Adrenal gland (tissue), 19 donors: ENCODE measurements around the gene PPM1A. TPM values are rescaled to one million over a fixed set of nuclear protein-coding genes. Genes with fewer than 3 reads are reported as not detected.
A peak's percentile ranks its signal among the peaks of the same experiment; 100 is the strongest.

ENCODE experiments used
- DNase-seq, 7 donors: peaks; one replicate each; pipeline ENCODE4 v3.0.0-alpha.2; 2019 to 2020
- H3K27ac ChIP-seq, 5 donors: fragments of 200-600 bp; sonication (generic) in 4 of 5; 1 replicate in 3 of 5; 2 replicates in 2 of 5; pipeline versions ENCODE4 v1.5.1 to v1.8.0; 2016 to 2020; ENCODE audit warnings: mild to moderate bottlenecking in 1 of 5
- H3K27me3 ChIP-seq: fragments of 200-600 bp; 2 replicates; pipeline ENCODE4 v1.8.0; 2021
- H3K36me3 ChIP-seq, 2 donors: fragments of 200-600 bp; replicated peaks in 1 of 2; 1 replicate in 1 of 2; 2 replicates in 1 of 2; pipeline versions ENCODE4 v1.5.1 to v1.8.0; 2018 to 2022
- H3K4me1 ChIP-seq, 2 donors: fragments of 200-600 bp; replicated peaks in 1 of 2; 1 replicate in 1 of 2; 2 replicates in 1 of 2; pipeline versions ENCODE4 v1.5.1 to v1.8.0; 2018 to 2021
- H3K4me3 ChIP-seq, 4 donors: fragments of 200-600 bp; sonication (generic) in 3 of 4; one replicate each; pipeline ENCODE4 v1.5.1; 2016 to 2018
- H3K9me3 ChIP-seq, 3 donors: fragments of 200-600 bp; sonication (generic) in 1 of 3; replicated peaks in 1 of 3; 1 replicate in 2 of 3; 2 replicates in 1 of 3; pipeline versions ENCODE4 v1.5.1 to v1.8.0; 2016 to 2021
- POLR2A ChIP-seq, 2 donors: fragments of 450-650 bp; IDR thresholded peaks; one replicate each; pipeline ENCODE4 v1.6.1; 2017; ENCODE audit warnings: antibody characterized with exemption in 2 of 2, mild to moderate bottlenecking in 2 of 2, moderate library complexity in 1 of 2
- WGBS, 4 donors: extraction: QIAGEN DNeasy Blood & Tissue Kit in 2 of 4; methylation state at CpG; one replicate each; pipeline versions ENCODE4 v1.1.5 to v1.1.7; 2013 to 2017; 5-methylcytosine and 5-hydroxymethylcytosine counted together
- intact Hi-C, 2 donors: fragments of 100-400 bp; cut with DNase I; formaldehyde crosslinking; loops; one replicate each; pipeline versions ENCODE4 v1.14.1 to v1.15.0; 2022 to 2023
- long read RNA-seq, 10 donors: library from polyadenylated mRNA in 3 of 10; unstranded in 2 of 10; stranded (forward) in 1 of 10; transcript quantifications; one replicate each; pipeline ENCODE4 v2.0.0 and lab custom pipeline, GENCODE V29; 2021 to 2026
- polyA plus RNA-seq, 3 donors: library from polyadenylated mRNA; stranded (reverse); fragments of 200-250 nt in 2 of 3; fragments of 350-450 nt in 1 of 3; fragmentation: Illumina TruSeq in 1 of 3; extraction: RNeasy Lipid Tissue Mini Kit (QIAGEN cat#74804) in 1 of 3; gene quantifications; one replicate each; pipeline ENCODE4 v1.2.3, GENCODE V29; 2013 to 2014
- total RNA-seq, 9 donors: library from RNA; depleted of rRNA in 4 of 9; stranded (reverse); fragments of >200 nt in 4 of 9; fragments of 120-200 nt in 1 of 9; fragmentation: NEBNext Ultra II Directional in 1 of 9; extraction: Animal tissue kit (Norgen Biotek cat#: 25700) in 1 of 9; gene quantifications; one replicate each; pipeline versions ENCODE4 v1.1.0 to v1.2.4, GENCODE V29; 2013 to 2023
- TF ChIP-seq, protein P1 (sequence below), 6 experiments: fragments of 450-650 bp in 4 of 6; fragments of 200-600 bp in 2 of 6; sonication (generic) in 1 of 6; IDR thresholded peaks; 1 replicate in 5 of 6; 2 replicates in 1 of 6; pipeline versions ENCODE4 v1.5.1 to v1.8.0; 2016 to 2021; ENCODE audit warnings: antibody characterized with exemption in 6 of 6, mild to moderate bottlenecking in 2 of 6, moderate library complexity in 1 of 6
- donor health status: healthy with polysubstance abuse.
- donor health status: Bipolar disorder and iron deficiency.
- donor health status: DM: yes; HTN: yes; CAD: no.
- donor health status: DM: no; HTN: no; CAD: no.
- donor health status: DM: no; HTN: no; CAD: no.
- donor health status: DM: yes; HTN: yes; CAD: no.

The PPM1A gene
- total RNA-seq (10 to 100 TPM; 19.1 to 56.5 (median 39.4) TPM), polyA plus RNA-seq (10 to 100 TPM; 23.4 to 53.0 (median 23.5) TPM)
- long read RNA-seq, donor 1, full-length matches to known transcripts: 5 of 5 reads
- long read RNA-seq, donor 1, partial matches to known transcripts: 0 of 5 reads
- long read RNA-seq, donor 1, other reads (novel, unspliced or antisense): 0 of 5 reads
- long read RNA-seq, donor 2, full-length matches to known transcripts: 3 of 8 reads
- long read RNA-seq, donor 2, partial matches to known transcripts: 5 of 8 reads
- long read RNA-seq, donor 2, other reads (novel, unspliced or antisense): 0 of 8 reads
- long read RNA-seq, donor 3, full-length matches to known transcripts: 2 of 2 reads
- long read RNA-seq, donor 3, partial matches to known transcripts: 0 of 2 reads
- long read RNA-seq, donor 3, other reads (novel, unspliced or antisense): 0 of 2 reads
- long read RNA-seq, donor 4, full-length matches to known transcripts: 1 of 11 reads
- long read RNA-seq, donor 4, partial matches to known transcripts: 6 of 11 reads
- long read RNA-seq, donor 4, other reads (novel, unspliced or antisense): 4 of 11 reads
- long read RNA-seq, donor 5, full-length matches to known transcripts: 31 of 42 reads
- long read RNA-seq, donor 5, partial matches to known transcripts: 3 of 42 reads
- long read RNA-seq, donor 5, other reads (novel, unspliced or antisense): 8 of 42 reads
- long read RNA-seq, donor 6, full-length matches to known transcripts: 1 of 11 reads
- long read RNA-seq, donor 6, partial matches to known transcripts: 3 of 11 reads
- long read RNA-seq, donor 6, other reads (novel, unspliced or antisense): 7 of 11 reads
- long read RNA-seq, donor 7, full-length matches to known transcripts: 1 of 1 reads
- long read RNA-seq, donor 7, partial matches to known transcripts: 0 of 1 reads
- long read RNA-seq, donor 7, other reads (novel, unspliced or antisense): 0 of 1 reads
- long read RNA-seq, donor 8, full-length matches to known transcripts: 12 of 12 reads
- long read RNA-seq, donor 8, partial matches to known transcripts: 0 of 12 reads
- long read RNA-seq, donor 8, other reads (novel, unspliced or antisense): 0 of 12 reads
- long read RNA-seq, donor 9, full-length matches to known transcripts: 6 of 6 reads
- long read RNA-seq, donor 9, partial matches to known transcripts: 0 of 6 reads
- long read RNA-seq, donor 9, other reads (novel, unspliced or antisense): 0 of 6 reads
- long read RNA-seq, donor 10, full-length matches to known transcripts: 2 of 2 reads
- long read RNA-seq, donor 10, partial matches to known transcripts: 0 of 2 reads
- long read RNA-seq, donor 10, other reads (novel, unspliced or antisense): 0 of 2 reads

DNA sequence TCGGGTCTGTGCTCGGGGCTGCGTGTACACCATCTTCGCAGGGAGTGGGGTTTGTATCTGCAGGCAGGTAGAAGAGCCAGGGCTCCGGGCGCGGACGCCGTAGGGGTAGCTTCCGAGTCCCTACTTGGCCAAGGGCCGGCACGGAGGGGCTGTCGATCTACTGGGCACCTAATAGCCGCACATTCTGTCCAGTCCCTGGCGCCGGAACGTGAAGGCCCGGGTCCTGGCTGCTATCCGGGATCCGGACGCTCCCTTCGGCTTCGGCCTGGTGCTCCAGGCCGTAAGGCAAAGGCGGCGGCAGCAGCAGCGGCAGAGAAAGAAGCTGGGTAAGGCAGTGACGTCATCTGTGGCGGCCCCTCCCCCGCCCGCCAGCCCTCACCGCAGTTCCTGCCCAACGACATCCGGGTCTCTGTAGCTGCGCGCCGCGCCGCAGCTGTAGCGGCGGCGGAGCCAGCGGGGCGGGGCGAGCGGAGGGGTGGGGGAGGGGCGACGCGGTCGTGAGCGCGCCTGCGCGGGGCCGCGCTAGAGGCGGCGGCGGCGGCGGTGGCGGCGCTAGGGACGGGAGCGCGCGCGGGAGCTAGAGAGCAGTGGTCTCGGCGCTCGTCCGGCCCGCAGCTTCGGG is at the start of gene PPM1A:
TSS of gene PPM1A (plus strand) at position 525 of the 622 bp plus-strand sequence. CDS start 33,483 bp downstream, outside the sequence.
- TF ChIP-seq, protein P1, sequence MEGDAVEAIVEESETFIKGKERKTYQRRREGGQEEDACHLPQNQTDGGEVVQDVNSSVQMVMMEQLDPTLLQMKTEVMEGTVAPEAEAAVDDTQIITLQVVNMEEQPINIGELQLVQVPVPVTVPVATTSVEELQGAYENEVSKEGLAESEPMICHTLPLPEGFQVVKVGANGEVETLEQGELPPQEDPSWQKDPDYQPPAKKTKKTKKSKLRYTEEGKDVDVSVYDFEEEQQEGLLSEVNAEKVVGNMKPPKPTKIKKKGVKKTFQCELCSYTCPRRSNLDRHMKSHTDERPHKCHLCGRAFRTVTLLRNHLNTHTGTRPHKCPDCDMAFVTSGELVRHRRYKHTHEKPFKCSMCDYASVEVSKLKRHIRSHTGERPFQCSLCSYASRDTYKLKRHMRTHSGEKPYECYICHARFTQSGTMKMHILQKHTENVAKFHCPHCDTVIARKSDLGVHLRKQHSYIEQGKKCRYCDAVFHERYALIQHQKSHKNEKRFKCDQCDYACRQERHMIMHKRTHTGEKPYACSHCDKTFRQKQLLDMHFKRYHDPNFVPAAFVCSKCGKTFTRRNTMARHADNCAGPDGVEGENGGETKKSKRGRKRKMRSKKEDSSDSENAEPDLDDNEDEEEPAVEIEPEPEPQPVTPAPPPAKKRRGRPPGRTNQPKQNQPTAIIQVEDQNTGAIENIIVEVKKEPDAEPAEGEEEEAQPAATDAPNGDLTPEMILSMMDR (IDR thresholded peaks at IDR 0.05): no peak
- peak; percentile 93 to 96 for TF ChIP-seq POLR2A (IDR thresholded peaks at IDR 0.05)
- H3K27me3 ChIP-seq: no peaks in the 10 kb centered on the region
- intact Hi-C loops: no loop called here
- H3K9me3 ChIP-seq: no peaks in the 10 kb centered on the region
- peak; percentile 96 to 98 (median 97) for DNase-seq
- 0 to 1% (median 0%) methylated on average over 3 to 74 of the region's 74 CpGs for WGBS, 4 donors
- H3K4me3 ChIP-seq: peak within 1 kb of the TSS; percentile 6 to 90 (median 84)
- no peaks in the 10 kb centered on the region for H3K36me3 ChIP-seq
- H3K4me1 ChIP-seq: peaks cover 23 to 37% of the 10 kb centered on the region in 2 donors
- peak within 1 kb of the TSS; percentile 84 to 100 (median 99) for H3K27ac ChIP-seq

DNA sequence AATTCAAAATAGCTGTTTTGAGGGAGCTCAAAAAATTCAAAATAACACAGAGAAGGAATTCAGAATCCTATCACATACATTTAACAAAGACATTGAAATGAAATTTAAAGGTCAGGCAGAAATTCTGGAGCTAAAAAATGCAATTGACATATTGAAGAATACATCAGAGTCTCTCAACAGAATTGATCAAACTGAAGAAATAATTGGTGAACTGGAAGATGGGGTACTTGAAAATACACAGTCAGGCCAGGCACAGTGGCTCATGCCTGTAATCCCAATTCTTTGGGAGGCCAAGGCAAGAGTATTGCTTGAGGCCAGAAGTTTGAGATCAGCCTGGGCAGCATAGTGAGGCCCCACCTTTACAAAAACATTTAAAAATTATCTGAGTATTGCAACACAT is 49.7 kb upstream of the PPM1A start:
- Histone ChIP-seq H3K4me3 (no peak overlapping the region), H3K27ac (no peak overlapping the region), H3K27me3 (no peaks in the 10 kb centered on the region), H3K36me3 (no peaks in the 10 kb centered on the region), H3K9me3 (no peaks in the 10 kb centered on the region), H3K4me1 (no peaks in the 10 kb centered on the region)
- TF ChIP-seq, protein P1 (IDR thresholded peaks at IDR 0.05): no peak
- TF ChIP-seq POLR2A (IDR thresholded peaks at IDR 0.05): no peak
- intact Hi-C loops: no loop called here
- DNase-seq: no peak

DNA sequence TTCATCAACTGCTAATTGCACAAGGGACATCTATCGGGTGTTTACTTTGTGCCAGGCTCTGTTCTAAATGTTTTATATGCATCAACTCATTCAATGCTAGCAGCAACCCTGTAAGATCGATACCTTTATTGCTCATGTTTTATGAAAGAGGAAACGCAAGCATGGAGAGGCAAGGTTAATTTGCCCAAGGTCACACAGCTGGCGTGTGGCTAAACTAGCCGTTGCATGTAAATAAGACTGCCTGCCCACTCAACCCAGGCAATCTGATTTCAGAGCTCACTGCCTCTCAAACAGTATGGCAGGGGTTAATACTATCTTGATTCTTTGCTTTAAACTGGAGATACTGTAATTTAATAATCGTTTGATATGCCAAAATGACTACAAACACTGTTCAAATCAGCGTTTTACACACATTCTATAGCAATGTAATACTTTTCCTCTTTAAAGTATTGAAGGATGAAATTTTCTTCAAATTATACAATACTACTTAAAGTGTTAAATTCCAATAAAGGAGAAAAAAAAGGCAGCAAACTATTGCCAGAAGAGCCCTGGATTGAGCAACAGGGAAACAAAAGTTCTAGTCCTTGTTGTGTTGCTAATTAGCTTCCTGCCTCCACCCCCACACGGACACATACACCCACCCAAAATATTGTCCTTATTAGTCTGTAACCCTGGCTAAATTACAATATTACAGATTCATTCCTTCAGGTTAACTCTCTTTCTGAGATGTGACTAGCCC is 44.7 kb upstream of the PPM1A start:
- 36 to 40% (median 38%) methylated on average over 8 of the region's 8 CpGs for WGBS, 4 donors
- intact Hi-C loops: no loop called here
- no peak overlapping the region for H3K4me3 ChIP-seq
- no peak for DNase-seq
- no peak overlapping the region for H3K27ac ChIP-seq
- no peaks in the 10 kb centered on the region for H3K27me3 ChIP-seq
- no peak for TF ChIP-seq POLR2A (IDR thresholded peaks at IDR 0.05)
- TF ChIP-seq, protein P1 (IDR thresholded peaks at IDR 0.05): no peak
- H3K36me3 ChIP-seq: no peaks in the 10 kb centered on the region
- no peaks in the 10 kb centered on the region for H3K4me1 ChIP-seq
- H3K9me3 ChIP-seq: no peaks in the 10 kb centered on the region
